Measurements from ENCODE around the gene AIF1.

Gene AIF1

GRCh38 chr6:31614684-31615578, at the start of gene AIF1:
Gene AIF1 (plus strand): TSS chr6:31615234. CDS start chr6:31615330, 96 bp downstream.
- H3K79me2 ChIP-seq (ENCODE audit: insufficient read depth, low read length) = no peaks in the 10 kb centered on the region
- H3K4me2 ChIP-seq (ENCODE audit: low read depth, low read length, poor library complexity, severe bottlenecking) = no peak within 1 kb of the TSS
- H3K36me3 ChIP-seq (ENCODE audit: low read length) = no peaks in the 10 kb centered on the region
- H2AFZ ChIP-seq (ENCODE audit: low read depth, low read length, severe bottlenecking) = no peak within 1 kb of the TSS
- H4K20me1 ChIP-seq (ENCODE audit: low read depth, low read length) = no peaks in the 10 kb centered on the region
- H3K9me2 ChIP-seq (replicated peaks; ENCODE audit: insufficient read depth, low read length) = no peaks in the 10 kb centered on the region
- H3K27ac ChIP-seq (ENCODE audit: low read depth, low read length) = no peak within 1 kb of the TSS
- H3K9me3 ChIP-seq (ENCODE audit: insufficient read depth, low read length) = no peaks in the 10 kb centered on the region
- H3F3A ChIP-seq (ENCODE audit: insufficient read depth) = peaks cover 15% of the 10 kb centered on the region
- no peak within 1 kb of the TSS for H3K4me3 ChIP-seq (ENCODE audit: insufficient read depth, low read length, poor library complexity, severe bottlenecking)
- no peak within 1 kb of the TSS for H3K9ac ChIP-seq (ENCODE audit: low read length)
- TF ChIP-seq CTCF (IDR thresholded peaks at IDR 0.05; ENCODE audit: insufficient read depth, low read length, poor library complexity, severe bottlenecking) (no peak), EZH2phosphoT487 (conservative IDR thresholded peaks at IDR 0.05; ENCODE audit: low read length) (no peak)
- H3K27me3 ChIP-seq (ENCODE audit: low read length) = no peaks in the 10 kb centered on the region

DNA sequence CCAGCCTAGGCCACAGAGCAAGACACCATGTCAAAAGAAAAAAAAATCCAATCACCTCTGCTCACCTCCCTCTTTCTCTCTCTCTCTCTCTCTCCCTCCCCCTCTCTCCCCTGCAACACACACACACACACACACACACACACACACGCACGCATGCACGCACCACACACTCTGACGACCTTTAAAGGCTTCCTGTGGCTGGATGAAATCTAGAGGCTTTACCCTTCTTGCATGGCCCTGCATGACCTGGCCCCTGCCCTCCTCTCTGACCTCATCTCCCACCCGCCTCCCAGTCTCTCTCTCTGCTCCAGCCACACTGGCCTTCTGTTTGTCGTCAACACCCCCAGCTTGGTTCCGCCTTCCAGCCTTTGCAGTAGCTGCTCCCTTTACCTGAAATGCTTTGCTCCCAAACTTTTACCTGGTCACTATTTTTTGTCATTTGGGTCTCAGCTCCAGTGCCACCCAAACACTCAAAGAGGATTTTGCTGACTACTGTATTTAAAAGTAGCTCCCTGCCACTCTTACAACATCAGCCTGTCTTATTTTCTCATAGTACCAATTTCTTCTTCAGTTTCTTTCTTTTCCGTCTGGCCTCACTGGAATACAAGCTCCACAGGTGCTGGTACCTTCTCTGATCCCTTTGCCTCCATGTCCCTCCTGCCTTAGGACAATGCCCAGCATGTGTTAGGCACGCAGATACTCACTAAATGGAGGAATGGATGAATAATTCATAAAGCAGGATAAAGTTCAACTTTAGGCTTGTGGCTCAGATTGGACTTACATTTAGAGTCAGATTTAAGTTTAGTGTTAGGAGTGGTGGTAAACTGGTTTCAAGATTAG, 47.3 kb upstream of the AIF1 start:
- peaks cover 72% of the 10 kb centered on the region for H3F3A ChIP-seq (ENCODE audit: insufficient read depth)
- no peak overlapping the region for H3K4me3 ChIP-seq (ENCODE audit: insufficient read depth, low read length, poor library complexity, severe bottlenecking)
- no peak overlapping the region for H2AFZ ChIP-seq (ENCODE audit: low read depth, low read length, severe bottlenecking)
- H3K27ac ChIP-seq (ENCODE audit: low read depth, low read length) = peak overlapping the region; percentile 92
- TF ChIP-seq EZH2phosphoT487 (conservative IDR thresholded peaks at IDR 0.05; ENCODE audit: low read length) (no peak), CTCF (IDR thresholded peaks at IDR 0.05; ENCODE audit: insufficient read depth, low read length, poor library complexity, severe bottlenecking) (no peak)
- peaks cover 51% of the 10 kb centered on the region for H3K79me2 ChIP-seq (ENCODE audit: insufficient read depth, low read length)
- no peaks in the 10 kb centered on the region for H3K27me3 ChIP-seq (ENCODE audit: low read length)
- H4K20me1 ChIP-seq (ENCODE audit: low read depth, low read length) = no peaks in the 10 kb centered on the region
- H3K36me3 ChIP-seq (ENCODE audit: low read length) = no peaks in the 10 kb centered on the region
- H3K9me3 ChIP-seq (ENCODE audit: insufficient read depth, low read length) = no peaks in the 10 kb centered on the region
- no peaks in the 10 kb centered on the region for H3K9me2 ChIP-seq (replicated peaks; ENCODE audit: insufficient read depth, low read length)
- H3K9ac ChIP-seq (ENCODE audit: low read length) = peak overlapping the region; percentile 84
- peak overlapping the region; percentile 86 for H3K4me2 ChIP-seq (ENCODE audit: low read depth, low read length, poor library complexity, severe bottlenecking)

DNA sequence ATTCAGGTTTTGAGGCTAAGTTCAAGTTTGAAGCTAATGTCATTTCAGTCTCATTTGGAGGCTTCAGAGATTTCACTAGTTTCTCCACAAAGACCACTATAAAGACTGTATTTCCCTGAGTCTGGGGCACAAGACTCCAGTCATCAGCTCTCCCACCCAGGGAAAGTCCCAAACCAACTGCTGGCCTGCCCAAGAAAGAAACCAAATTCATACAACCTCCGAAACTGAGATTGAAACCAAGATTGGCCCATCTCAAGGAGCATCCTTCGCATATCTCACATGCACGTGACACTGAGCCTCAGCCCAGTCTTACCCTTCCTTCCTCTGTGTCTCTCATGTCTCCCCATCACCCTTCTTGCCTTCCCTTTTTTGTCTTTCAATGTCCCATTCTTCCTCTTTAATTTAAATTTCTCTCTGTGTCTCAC, 46.5 kb upstream of the AIF1 start:
- H3K27me3 ChIP-seq (ENCODE audit: low read length) = no peaks in the 10 kb centered on the region
- H3K27ac ChIP-seq (ENCODE audit: low read depth, low read length) = peak overlapping the region; percentile 92
- peak overlapping the region; percentile 63 for H3K4me3 ChIP-seq (ENCODE audit: insufficient read depth, low read length, poor library complexity, severe bottlenecking)
- no peaks in the 10 kb centered on the region for H3K9me3 ChIP-seq (ENCODE audit: insufficient read depth, low read length)
- no peak for TF ChIP-seq CTCF (IDR thresholded peaks at IDR 0.05; ENCODE audit: insufficient read depth, low read length, poor library complexity, severe bottlenecking)
- no peak for TF ChIP-seq EZH2phosphoT487 (conservative IDR thresholded peaks at IDR 0.05; ENCODE audit: low read length)
- peak overlapping the region; percentile 84 for H3K9ac ChIP-seq (ENCODE audit: low read length)
- H3K36me3 ChIP-seq (ENCODE audit: low read length) = no peaks in the 10 kb centered on the region
- H3F3A ChIP-seq (ENCODE audit: insufficient read depth) = peaks cover 66% of the 10 kb centered on the region
- H3K79me2 ChIP-seq (ENCODE audit: insufficient read depth, low read length) = peaks cover 54% of the 10 kb centered on the region
- H4K20me1 ChIP-seq (ENCODE audit: low read depth, low read length) = no peaks in the 10 kb centered on the region
- no peak overlapping the region for H2AFZ ChIP-seq (ENCODE audit: low read depth, low read length, severe bottlenecking)
- H3K4me2 ChIP-seq (ENCODE audit: low read depth, low read length, poor library complexity, severe bottlenecking) = peak overlapping the region; percentile 86
- H3K9me2 ChIP-seq (replicated peaks; ENCODE audit: insufficient read depth, low read length) = no peaks in the 10 kb centered on the region

All from SU-DHL-6 (cell line).